K562 (cell line): Measurements from ENCODE around the gene TNFAIP3. TPM values are rescaled to one million over a fixed set of nuclear protein-coding genes. Genes with fewer than 3 reads are reported as not detected.

Source experiments
- CBX5 ChIP-seq: IDR thresholded peaks from 2 replicates; pipeline ENCODE4 v1.6.1; 2014; ENCODE audit warnings: low read depth, borderline replicate concordance
- CBX8 ChIP-seq: fragments of 200-600 bp; sonication (generic); IDR thresholded peaks from 2 replicates; pipeline ENCODE4 v1.6.1; 2012; ENCODE audit warnings: borderline replicate concordance, mixed run types, low read depth, mild to moderate bottlenecking, moderate library complexity, mixed read lengths, low read length, control low read depth, inconsistent platforms; ENCODE audit not compliant: poor library complexity, severe bottlenecking; ENCODE audit errors: extremely low read depth
- CGGBP1 ChIP-seq: fragments of 250-450 bp; sonication (Bioruptor Pico); IDR thresholded peaks from 2 replicates; pipeline ENCODE4 v1.9.0; 2021; ENCODE audit warnings: mild to moderate bottlenecking
- CREBBP ChIP-seq: IDR thresholded peaks from one replicate; pipeline ENCODE4 v1.6.1; 2012; ENCODE audit warnings: low read depth, mild to moderate bottlenecking, control low read depth, inconsistent platforms, low read length
- HOMEZ ChIP-seq: fragments of 250-450 bp; sonication (Bioruptor Pico); IDR thresholded peaks from 2 replicates; pipeline ENCODE4 v1.4.0; 2020; ENCODE audit warnings: mild to moderate bottlenecking, moderate library complexity
- KLF1 ChIP-seq: fragments of 450-650 bp; IDR thresholded peaks from 2 replicates; pipeline ENCODE4 v1.6.1; 2016; ENCODE audit warnings: missing genetic modification characterization, missing compliant biosample characterization
- RB1 ChIP-seq: fragments of 450-650 bp; IDR thresholded peaks from 2 replicates; pipeline ENCODE4 v1.6.1; 2017; ENCODE audit warnings: low read depth, mild to moderate bottlenecking
- RBM15 ChIP-seq: fragments of 200-400 bp; formaldehyde crosslinking; IDR thresholded peaks from 2 replicates; pipeline ENCODE4 v1.6.1; 2018; ENCODE audit warnings: mild to moderate bottlenecking, low read length, moderate library complexity; ENCODE audit not compliant: insufficient read depth
- SNIP1 ChIP-seq: fragments of 450-650 bp; IDR thresholded peaks from 2 replicates; pipeline ENCODE4 v1.7.1; 2017; ENCODE audit warnings: low read depth, mild to moderate bottlenecking
- TAL1 ChIP-seq: fragments of 450-650 bp; IDR thresholded peaks from 2 replicates; pipeline ENCODE4 v1.6.1; 2016; ENCODE audit warnings: mild to moderate bottlenecking
- TCF7L2 ChIP-seq: fragments of 150-350 bp; IDR thresholded peaks from 2 replicates; pipeline ENCODE4 v1.6.1; 2016; ENCODE audit warnings: low read depth, mild to moderate bottlenecking, low read length, moderate library complexity
- ZNF24 ChIP-seq: fragments of 450-650 bp; IDR thresholded peaks from 2 replicates; pipeline ENCODE4 v1.6.1; 2016
- ZNF717 ChIP-seq: fragments of 250-450 bp; sonication (Bioruptor Pico); IDR thresholded peaks from 2 replicates; pipeline ENCODE4 v1.5.0; 2021
- polyA plus RNA-seq, 8 experiments: library from polyadenylated mRNA; depleted of rRNA in 4 of 8; stranded (reverse) in 5 of 8; unstranded in 3 of 8; fragments of >200 nt; fragmentation: Nextera tagmentation in 2 of 8; fragmentation: Illumina TruSeq in 1 of 8; extraction: Ambion mirVana in 2 of 8; extraction: Trizol in 1 of 8; gene quantifications; 2 replicates each; pipeline versions ENCODE4 v1.2.1 to v1.2.3, GENCODE V29; 2011 to 2014; ENCODE audit warnings: inconsistent platforms in 1 of 8, missing spikeins in 1 of 8
- total RNA-seq, 7 experiments: library from RNA; depleted of rRNA in 6 of 7; stranded (reverse); fragments of >200 nt in 6 of 7; fragmentation: Illumina TruSeq in 2 of 7; extraction: Trizol in 2 of 7; gene quantifications; 2 replicates each; pipeline versions ENCODE4 v1.2.1 to v1.2.3, GENCODE V29; 2011 to 2021; ENCODE audit warnings: low replicate concordance in 1 of 7
- TF ChIP-seq, protein P1 (sequence below): fragments of 250-450 bp; sonication (Bioruptor Pico); IDR thresholded peaks from 2 replicates; pipeline ENCODE4 v1.8.0; 2021; ENCODE audit warnings: mild to moderate bottlenecking, moderate library complexity
- TF ChIP-seq, protein P2 (sequence below), 2 experiments: fragments of 450-650 bp in 1 of 2; sonication (generic) in 1 of 2; formaldehyde crosslinking in 1 of 2; IDR thresholded peaks; 2 replicates each; pipeline versions ENCODE4 v1.7.1 to v1.9.0; 2016 to 2022; ENCODE audit warnings: inconsistent platforms in 1 of 2, mild to moderate bottlenecking in 1 of 2, missing genetic modification reagents in 1 of 2

The TNFAIP3 gene
- total and polyA plus RNA-seq, 9 of the 15 experiments (the other 6 are each of a cell fraction or from before 2014, with no cell fraction given): 0.79 to 17.0 (median 6.4) TPM

GRCh38 chr6:137919837-137920730, 53.0 kb downstream of the TNFAIP3 start (continued):
- TF ChIP-seq HOMEZ (CRISPR knock-in tag): no peak
- no peak for TF ChIP-seq CREBBP
- no peak for TF ChIP-seq ZNF717
- peak; percentile 83 for TF ChIP-seq TAL1
- TF ChIP-seq CBX5: no peak
- TF ChIP-seq, protein P1, sequence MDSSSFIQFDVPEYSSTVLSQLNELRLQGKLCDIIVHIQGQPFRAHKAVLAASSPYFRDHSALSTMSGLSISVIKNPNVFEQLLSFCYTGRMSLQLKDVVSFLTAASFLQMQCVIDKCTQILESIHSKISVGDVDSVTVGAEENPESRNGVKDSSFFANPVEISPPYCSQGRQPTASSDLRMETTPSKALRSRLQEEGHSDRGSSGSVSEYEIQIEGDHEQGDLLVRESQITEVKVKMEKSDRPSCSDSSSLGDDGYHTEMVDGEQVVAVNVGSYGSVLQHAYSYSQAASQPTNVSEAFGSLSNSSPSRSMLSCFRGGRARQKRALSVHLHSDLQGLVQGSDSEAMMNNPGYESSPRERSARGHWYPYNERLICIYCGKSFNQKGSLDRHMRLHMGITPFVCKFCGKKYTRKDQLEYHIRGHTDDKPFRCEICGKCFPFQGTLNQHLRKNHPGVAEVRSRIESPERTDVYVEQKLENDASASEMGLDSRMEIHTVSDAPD (CRISPR knock-in tag): no peak
- TF ChIP-seq ZNF24: no peak; the same call in 1 of the 2 replicates
- no peak for TF ChIP-seq SNIP1
- TF ChIP-seq CGGBP1 (CRISPR knock-in tag): no peak
- no peak for TF ChIP-seq CBX8
- no peak for TF ChIP-seq RBM15
- no peak for TF ChIP-seq TCF7L2
- no peak for TF ChIP-seq RB1
- TF ChIP-seq KLF1 (tag): no peak
- TF ChIP-seq, protein P2, sequence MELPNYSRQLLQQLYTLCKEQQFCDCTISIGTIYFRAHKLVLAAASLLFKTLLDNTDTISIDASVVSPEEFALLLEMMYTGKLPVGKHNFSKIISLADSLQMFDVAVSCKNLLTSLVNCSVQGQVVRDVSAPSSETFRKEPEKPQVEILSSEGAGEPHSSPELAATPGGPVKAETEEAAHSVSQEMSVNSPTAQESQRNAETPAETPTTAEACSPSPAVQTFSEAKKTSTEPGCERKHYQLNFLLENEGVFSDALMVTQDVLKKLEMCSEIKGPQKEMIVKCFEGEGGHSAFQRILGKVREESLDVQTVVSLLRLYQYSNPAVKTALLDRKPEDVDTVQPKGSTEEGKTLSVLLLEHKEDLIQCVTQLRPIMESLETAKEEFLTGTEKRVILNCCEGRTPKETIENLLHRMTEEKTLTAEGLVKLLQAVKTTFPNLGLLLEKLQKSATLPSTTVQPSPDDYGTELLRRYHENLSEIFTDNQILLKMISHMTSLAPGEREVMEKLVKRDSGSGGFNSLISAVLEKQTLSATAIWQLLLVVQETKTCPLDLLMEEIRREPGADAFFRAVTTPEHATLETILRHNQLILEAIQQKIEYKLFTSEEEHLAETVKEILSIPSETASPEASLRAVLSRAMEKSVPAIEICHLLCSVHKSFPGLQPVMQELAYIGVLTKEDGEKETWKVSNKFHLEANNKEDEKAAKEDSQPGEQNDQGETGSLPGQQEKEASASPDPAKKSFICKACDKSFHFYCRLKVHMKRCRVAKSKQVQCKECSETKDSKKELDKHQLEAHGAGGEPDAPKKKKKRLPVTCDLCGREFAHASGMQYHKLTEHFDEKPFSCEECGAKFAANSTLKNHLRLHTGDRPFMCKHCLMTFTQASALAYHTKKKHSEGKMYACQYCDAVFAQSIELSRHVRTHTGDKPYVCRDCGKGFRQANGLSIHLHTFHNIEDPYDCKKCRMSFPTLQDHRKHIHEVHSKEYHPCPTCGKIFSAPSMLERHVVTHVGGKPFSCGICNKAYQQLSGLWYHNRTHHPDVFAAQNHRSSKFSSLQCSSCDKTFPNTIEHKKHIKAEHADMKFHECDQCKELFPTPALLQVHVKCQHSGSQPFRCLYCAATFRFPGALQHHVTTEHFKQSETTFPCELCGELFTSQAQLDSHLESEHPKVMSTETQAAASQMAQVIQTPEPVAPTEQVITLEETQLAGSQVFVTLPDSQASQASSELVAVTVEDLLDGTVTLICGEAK (IDR thresholded peaks at IDR 0.05): peak; percentile 19; the same call in 1 of the 2 replicates
- TF ChIP-seq, protein P2 (CRISPR knock-in tag; IDR thresholded peaks at IDR 0.05): no peak
